IMR-90 (cell line): ENCODE data around the gene PRUNE2. TPM values are rescaled to one million over a fixed set of nuclear protein-coding genes. Genes with fewer than 3 reads are reported as not detected.

Experiments
- ATAC-seq: fragments of 200-7000 bp; cut with Tn5 transposase; 2 replicates; pipeline ENCODE4 v1.9.1; 2020; ENCODE audit warnings: low read depth, mild to moderate bottlenecking, moderate library complexity
- BruUV-seq: library from RNA; stranded (reverse); fragments of 400-500 nt; replicated peaks from 2 replicates; lab custom pipeline; 2021; lab: Mats Ljungman, UMichigan
- CTCF ChIA-PET: fragments of 300-600 bp; formaldehyde crosslinking; extraction: SDS; loops from one replicate; lab custom pipeline; 2021; ENCODE audit warnings: antibody characterized with exemption; lab: Yijun Ruan, JAX
- POLR2A ChIA-PET: fragments of 300-600 bp; sonication (Branson Sonifier 250); formaldehyde crosslinking; loops from one replicate; lab custom pipeline; 2022; ENCODE audit warnings: antibody characterized with exemption; ENCODE audit not compliant: unreplicated experiment; lab: Charles Lee
- DNase-seq: peaks from one replicate; pipeline ENCODE4 v3.0.0; 2013
- H2AFZ ChIP-seq: replicated peaks from 2 replicates; pipeline ENCODE3; 2013; ENCODE audit warnings: low read length, mild to moderate bottlenecking; ENCODE audit not compliant: poor library complexity
- H2AK5ac ChIP-seq: 2 replicates; pipeline ENCODE4 v1.6.1; 2013; ENCODE audit warnings: low read depth, low read length, inconsistent platforms
- H2AK9ac ChIP-seq: replicated peaks from 2 replicates; pipeline ENCODE3; 2013; ENCODE audit warnings: mild to moderate bottlenecking, low read depth, low read length, moderate library complexity; ENCODE audit not compliant: poor library complexity
- H2BK120ac ChIP-seq: 2 replicates; pipeline ENCODE4 v1.6.1; 2013; ENCODE audit warnings: low read depth, low read length, inconsistent platforms
- H2BK15ac ChIP-seq: 3 replicates; pipeline ENCODE4 v1.6.1; 2013; ENCODE audit warnings: low read depth, low read length, inconsistent platforms
- H2BK20ac ChIP-seq: 2 replicates; pipeline ENCODE4 v1.6.1; 2013; ENCODE audit warnings: low read depth, mild to moderate bottlenecking, inconsistent platforms, low read length, moderate library complexity
- H2BK5ac ChIP-seq: 2 replicates; pipeline ENCODE4 v1.6.1; 2013; ENCODE audit warnings: mild to moderate bottlenecking, low read depth, low read length, inconsistent platforms; ENCODE audit not compliant: poor library complexity, severe bottlenecking
- H3K14ac ChIP-seq: replicated peaks from 2 replicates; pipeline ENCODE4 v1.6.1; 2013; ENCODE audit warnings: low read depth, low read length, inconsistent platforms
- H3K18ac ChIP-seq: 2 replicates; pipeline ENCODE4 v1.6.1; 2013; ENCODE audit warnings: low read depth, low read length, control low read depth
- H3K23ac ChIP-seq: 2 replicates; pipeline ENCODE4 v1.6.1; 2013; ENCODE audit warnings: low read depth, low read length, inconsistent platforms
- H3K27ac ChIP-seq: 2 replicates; pipeline ENCODE4 v1.5.1; 2013; ENCODE audit warnings: mild to moderate bottlenecking, control low read depth, low read length; ENCODE audit not compliant: insufficient read depth
- H3K27me3 ChIP-seq: 2 replicates; pipeline ENCODE4 v1.6.1; 2013; ENCODE audit warnings: low read length; ENCODE audit not compliant: control insufficient read depth, insufficient read depth
- H3K36me3 ChIP-seq: 2 replicates; pipeline ENCODE4 v1.6.1; 2013; ENCODE audit warnings: low read length, mixed read lengths; ENCODE audit not compliant: control insufficient read depth, insufficient read depth
- H3K4ac ChIP-seq: 2 replicates; pipeline ENCODE4 v1.6.1; 2013; ENCODE audit warnings: low read depth, low read length, inconsistent platforms
- H3K4me1 ChIP-seq: 2 replicates; pipeline ENCODE4 v1.6.1; 2013; ENCODE audit warnings: low read length, mixed read lengths; ENCODE audit not compliant: control insufficient read depth, insufficient read depth
- H3K4me2 ChIP-seq: 2 replicates; pipeline ENCODE4 v1.6.1; 2013; ENCODE audit warnings: low read depth, mild to moderate bottlenecking, control low read depth, low read length, moderate library complexity
- H3K4me3 ChIP-seq: 2 replicates; pipeline ENCODE4 v1.5.1; 2013; ENCODE audit warnings: low read depth, mild to moderate bottlenecking, control low read depth, low read length, moderate library complexity; ENCODE audit not compliant: insufficient read depth
- H3K56ac ChIP-seq: 2 replicates; pipeline ENCODE4 v1.6.1; 2013; ENCODE audit warnings: low read length, inconsistent platforms; ENCODE audit not compliant: insufficient read depth; ENCODE audit errors: extremely low read depth
- H3K79me1 ChIP-seq, 2 experiments: 2 replicates each; pipeline ENCODE4 v1.6.1; 2013; ENCODE audit warnings: low read length in 2 of 2, inconsistent platforms in 1 of 2, low read depth in 1 of 2
- H3K9ac ChIP-seq: 2 replicates; pipeline ENCODE4 v1.6.1; 2013; ENCODE audit warnings: low read depth, low read length, control low read depth
- H3K9me1 ChIP-seq: 2 replicates; pipeline ENCODE4 v1.6.1; 2013; ENCODE audit warnings: low read length, inconsistent platforms; ENCODE audit not compliant: insufficient read depth
- H3K9me3 ChIP-seq: 2 replicates; pipeline ENCODE4 v1.6.1; 2013; ENCODE audit warnings: low read length; ENCODE audit not compliant: control insufficient read depth, insufficient read depth
- H4K20me1 ChIP-seq: 2 replicates; pipeline ENCODE4 v1.6.1; 2013; ENCODE audit warnings: low read length, inconsistent platforms; ENCODE audit not compliant: insufficient read depth
- H4K5ac ChIP-seq: 2 replicates; pipeline ENCODE4 v1.6.1; 2013; ENCODE audit warnings: mild to moderate bottlenecking, low read depth, low read length, control low read depth
- H4K8ac ChIP-seq, 2 experiments: 2 replicates each; pipeline ENCODE4 v1.6.1; 2013; ENCODE audit warnings: low read depth in 2 of 2, low read length in 2 of 2, control low read depth in 1 of 2, inconsistent platforms in 1 of 2
- H4K91ac ChIP-seq: 2 replicates; pipeline ENCODE4 v1.6.1; 2013; ENCODE audit warnings: low read depth, low read length, inconsistent platforms; ENCODE audit not compliant: insufficient read depth
- BHLHE40 ChIP-seq: fragments of 150-350 bp; IDR thresholded peaks from 2 replicates; pipeline ENCODE4 v1.6.1; 2016; ENCODE audit warnings: mild to moderate bottlenecking, low read depth, low read length
- CEBPB ChIP-seq: IDR thresholded peaks from 2 replicates; pipeline ENCODE4 v1.6.1; 2012; ENCODE audit warnings: low read depth, low read length, improper control_type of control experiment
- CHD1 ChIP-seq: IDR thresholded peaks from 2 replicates; pipeline ENCODE4 v1.6.1; 2012; ENCODE audit warnings: low read depth, low read length, improper control_type of control experiment
- MAZ ChIP-seq: IDR thresholded peaks from 2 replicates; pipeline ENCODE4 v1.6.1; 2012; ENCODE audit warnings: low read depth, mild to moderate bottlenecking, low read length, improper control_type of control experiment, moderate library complexity, borderline replicate concordance
- NFE2L2 ChIP-seq: fragments of 150-350 bp; IDR thresholded peaks from 2 replicates; pipeline ENCODE4 v1.6.1; 2016; ENCODE audit warnings: low read depth, mild to moderate bottlenecking, low read length
- RAD21 ChIP-seq: IDR thresholded peaks from 2 replicates; pipeline ENCODE4 v1.6.1; 2012; ENCODE audit warnings: low read length, improper control_type of control experiment
- RFX5 ChIP-seq: IDR thresholded peaks from 2 replicates; pipeline ENCODE4 v1.8.0; 2012; ENCODE audit warnings: low read depth, mild to moderate bottlenecking, low read length, moderate library complexity
- WGBS, 2 experiments: methylation state at CpG; one replicate each; pipeline versions ENCODE4 v1.1.5 to v1.1.7; 2013; ENCODE audit warnings: missing lambda C conversion rate in 2 of 2; ENCODE audit not compliant: insufficient read length in 1 of 2; ENCODE audit errors: extremely low coverage in 2 of 2; 5-methylcytosine and 5-hydroxymethylcytosine counted together
- dilution Hi-C: fragments of 300-500 bp; cut with HindIII; formaldehyde crosslinking; loops from one replicate; pipeline ENCODE4 v1.14.3; 2018; ENCODE audit warnings: low sequenced_read_pairs; ENCODE audit not compliant: unreplicated experiment
- in situ Hi-C: fragments of 300-500 bp; cut with MboI; formaldehyde crosslinking; loops from 3 replicates; pipeline ENCODE4 v1.14.3; 2019; ENCODE audit warnings: low sequenced_read_pairs, inconsistent platforms, mixed read lengths
- intact Hi-C: fragments of 100-400 bp; cut with micrococcal nuclease; formaldehyde crosslinking; loops from 2 replicates; pipeline ENCODE4 v1.10.0; 2022
- polyA plus RNA-seq, 3 experiments: library from polyadenylated mRNA; depleted of rRNA; stranded (reverse); fragments of >200 nt; gene quantifications; 2 replicates each; pipeline ENCODE4 v1.2.3, GENCODE V29; 2012; ENCODE audit warnings: low replicate concordance in 1 of 3
- total RNA-seq: library from RNA; depleted of rRNA; stranded (reverse); fragments of >200 nt; gene quantifications from 2 replicates; pipeline ENCODE4 v1.2.3, GENCODE V29; 2012

PRUNE2 gene
- total and polyA plus RNA-seq, 2 of the 4 experiments (the other 2 are of a cell fraction) = 0.70 to 1.6 TPM

DNA sequence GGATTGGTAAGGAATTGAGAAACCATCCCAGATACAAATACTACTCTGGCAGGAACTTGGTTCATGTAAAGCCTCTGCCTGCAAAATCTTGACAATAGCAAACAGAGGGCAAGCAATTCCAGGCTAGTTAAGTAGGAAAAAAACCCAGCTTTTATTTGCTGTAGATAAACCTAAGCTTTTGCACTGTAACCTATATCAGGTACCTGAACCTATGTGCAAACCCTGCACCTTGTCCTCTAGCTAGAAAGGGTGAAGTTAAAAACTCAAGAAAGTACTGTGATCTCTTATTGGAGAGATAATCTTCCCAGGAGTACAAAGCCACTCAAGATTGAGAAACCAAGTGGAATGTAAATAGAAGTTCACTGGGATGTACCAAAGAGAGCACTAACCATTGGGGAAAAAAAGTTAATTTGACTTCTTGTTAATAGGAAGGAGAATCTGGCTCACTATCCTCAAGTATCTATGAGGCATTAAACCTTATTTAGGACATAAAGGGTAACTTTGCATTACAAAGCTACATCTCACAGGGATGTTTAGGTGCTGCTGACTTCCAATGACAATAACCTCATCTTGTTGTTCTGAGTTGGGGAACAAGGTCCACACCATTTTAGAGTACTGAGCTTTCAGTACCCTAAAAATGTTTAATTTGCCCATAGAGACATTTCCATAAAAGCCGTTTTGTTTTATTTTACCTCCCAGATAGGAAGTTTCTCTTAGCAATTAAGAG lies 215.5 kb downstream of the PRUNE2 start:
- ChIA-PET POLR2A (no interaction called here), CTCF (interaction anchor here (1.5 kb wide), 1 partner anchor 10 kb away, joined by 4 read pairs; no protein-coding TSS in a partner anchor)
- intact Hi-C loops = no loop called here
- H3K56ac ChIP-seq = no peak overlapping the region
- no peak overlapping the region for H3K14ac ChIP-seq
- H4K91ac ChIP-seq = no peak overlapping the region
- no peak for DNase-seq
- H3K18ac ChIP-seq = no peak overlapping the region
- H3K9me3 ChIP-seq = no peaks in the 10 kb centered on the region
- no peaks in the 10 kb centered on the region for H3K79me1 ChIP-seq
- 0 out of 2 replicates have a peak, but pooled peaks cover 4% of the 10 kb centered on the region for H3K9me1 ChIP-seq
- no peak overlapping the region for H4K8ac ChIP-seq
- H4K5ac ChIP-seq = no peak overlapping the region
- no peak overlapping the region for H2BK120ac ChIP-seq
- H3K4me3 ChIP-seq = no peak overlapping the region
- H3K23ac ChIP-seq = no peak overlapping the region
- no peak overlapping the region for H3K4me2 ChIP-seq
- peaks cover 9% of the 10 kb centered on the region; the same call in 1 of the 2 replicates for H3K4me1 ChIP-seq
- no peak for TF ChIP-seq BHLHE40
- no peak for TF ChIP-seq RAD21
- no peak for TF ChIP-seq NFE2L2
- no peak for TF ChIP-seq MAZ
- TF ChIP-seq CHD1 = no peak
- no peak for TF ChIP-seq CEBPB
- no peak for TF ChIP-seq RFX5
- in situ Hi-C loops = no loop called here
- peaks cover 9% of the 10 kb centered on the region for H3K27me3 ChIP-seq
- ATAC-seq = peak; percentile 36; the same call in 1 of the 2 replicates
- H2AK9ac ChIP-seq = no peak overlapping the region
- no peak overlapping the region for H3K9ac ChIP-seq
- H2AK5ac ChIP-seq = no peak overlapping the region
- dilution Hi-C loops = no loop called here
- H2AFZ ChIP-seq = no peak overlapping the region
- H2BK20ac ChIP-seq = no peak overlapping the region
- BruUV-seq = no TSS peak
- no peak overlapping the region for H3K27ac ChIP-seq
- no peak overlapping the region for H2BK5ac ChIP-seq
- WGBS, 2 experiments = no CpG with 5 or more reads among the region's 1 CpG
- no peaks in the 10 kb centered on the region for H4K20me1 ChIP-seq
- H3K36me3 ChIP-seq = no peaks in the 10 kb centered on the region
- no peak overlapping the region for H3K4ac ChIP-seq
- H2BK15ac ChIP-seq = no peak overlapping the region
